A549 (cell line): ENCODE data around the gene CELSR1.

Experiments
- EP300 ChIP-seq, 2 experiments: fragments of >200 bp; sonication (Bioruptor Twin); formaldehyde crosslinking; IDR thresholded peaks; 2 replicates in 1 of 2; 3 replicates in 1 of 2; pipeline ENCODE4 v1.6.1; 2016 to 2017
- POLR2A ChIP-seq: IDR thresholded peaks from 2 replicates; pipeline ENCODE4 v1.6.1; 2012; ENCODE audit warnings: mild to moderate bottlenecking, low read length
- TF ChIP-seq, protein P1 (sequence below): IDR thresholded peaks from 2 replicates; pipeline ENCODE4 v1.6.1; 2012

GRCh38 chr22:46484156-46484860 is 53.1 kb downstream of the CELSR1 start:
- TF ChIP-seq EP300 (IDR thresholded peaks at IDR 0.05) (no peak), POLR2A (no peak)
- TF ChIP-seq, protein P1, sequence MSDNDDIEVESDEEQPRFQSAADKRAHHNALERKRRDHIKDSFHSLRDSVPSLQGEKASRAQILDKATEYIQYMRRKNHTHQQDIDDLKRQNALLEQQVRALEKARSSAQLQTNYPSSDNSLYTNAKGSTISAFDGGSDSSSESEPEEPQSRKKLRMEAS, result no peak
